GM21529 (cell line): ENCODE results near the gene PTCD1.
"Not testable (repeated sequence)": the region's sequence is repeated elsewhere in the genome, so short reads cannot be mapped to it uniquely, and the experiment has no call there.

Experiments
- ATAC-seq: cut with Tn5 transposase; IDR thresholded peaks from one replicate; pipeline ENCODE4 v1.9.1; 2021; ENCODE audit not compliant: unreplicated experiment

Gene PTCD1

GRCh38 chr7:99452541-99452940 lies 13.9 kb upstream of the PTCD1 start:
- no peak for ATAC-seq

GRCh38 chr7:99451936-99452335 lies 13.3 kb upstream of the PTCD1 start:
- ATAC-seq: no peak

DNA sequence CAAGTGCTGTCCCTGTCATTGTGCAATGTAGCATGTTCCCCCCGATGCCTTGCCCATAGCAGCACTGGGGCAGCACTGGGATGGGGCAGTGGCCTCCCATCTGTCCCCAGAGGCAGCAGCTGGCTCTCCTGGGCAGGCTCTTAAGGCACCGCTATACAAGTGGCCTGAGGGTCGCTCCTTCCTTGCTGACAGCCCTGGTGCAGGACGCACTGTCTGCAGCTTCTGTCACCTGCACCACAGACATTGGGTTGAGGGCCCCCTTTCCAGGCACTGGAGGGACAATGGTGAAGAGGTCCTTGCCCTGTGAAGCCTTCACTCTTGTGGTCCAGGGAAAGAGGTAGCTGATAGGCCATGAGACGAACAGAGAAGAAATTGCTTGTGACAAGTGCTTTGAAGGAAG lies 10.7 kb upstream of the PTCD1 start:
- no peak for ATAC-seq

GRCh38 chr7:99448855-99449254 lies 10.3 kb upstream of the PTCD1 start:
- ATAC-seq: no peak

GRCh38 chr7:99447943-99448342 lies 9.3 kb upstream of the PTCD1 start:
- no peak for ATAC-seq

DNA sequence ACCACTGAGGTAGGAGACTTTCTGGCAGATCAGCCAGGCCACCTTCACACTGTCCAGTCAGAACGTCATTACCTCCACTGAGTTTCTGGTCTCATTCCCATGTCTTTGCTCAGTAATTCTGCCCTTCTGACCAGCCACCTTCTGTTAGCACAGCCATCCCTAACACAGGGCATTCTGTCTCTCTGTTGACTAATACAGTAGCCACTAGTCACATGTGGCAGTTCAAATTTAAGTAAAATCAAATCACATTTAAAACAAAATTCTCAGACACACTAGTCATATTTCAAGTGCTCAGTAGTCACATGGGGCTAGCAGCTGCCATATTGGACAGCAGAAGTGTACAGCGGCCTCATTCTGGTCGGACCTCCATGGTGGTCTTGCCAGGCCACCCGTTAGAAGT lies 7.5 kb upstream of the PTCD1 start:
- ATAC-seq: no peak

- no peak for ATAC-seq
Measured at GRCh38 chr7:99440195-99440594, 1.6 kb upstream of the PTCD1 start.

- no peak for ATAC-seq
Measured at GRCh38 chr7:99437946-99438572, 539 bp downstream of the PTCD1 start.

DNA sequence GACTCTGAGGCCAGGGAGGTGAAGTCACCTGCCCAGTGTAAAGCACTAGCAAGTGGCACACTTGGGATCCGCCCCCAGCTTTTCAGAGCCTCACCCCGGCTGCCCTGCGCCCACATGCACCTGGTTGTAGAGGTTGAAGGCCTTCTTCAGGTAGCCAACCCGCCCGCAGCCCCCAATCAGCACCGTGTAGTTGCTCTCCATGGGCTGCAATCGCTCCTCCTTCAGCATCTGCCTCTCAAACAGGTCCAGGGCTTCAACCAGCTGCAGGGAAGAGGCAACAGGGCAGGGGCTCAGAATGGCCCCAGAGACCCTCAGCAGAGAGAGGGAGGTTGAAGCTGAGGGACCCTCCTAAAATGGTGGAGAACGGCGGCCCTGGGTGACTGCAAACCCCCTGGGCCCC lies 5.4 kb downstream of the PTCD1 start:
- no peak for ATAC-seq

DNA sequence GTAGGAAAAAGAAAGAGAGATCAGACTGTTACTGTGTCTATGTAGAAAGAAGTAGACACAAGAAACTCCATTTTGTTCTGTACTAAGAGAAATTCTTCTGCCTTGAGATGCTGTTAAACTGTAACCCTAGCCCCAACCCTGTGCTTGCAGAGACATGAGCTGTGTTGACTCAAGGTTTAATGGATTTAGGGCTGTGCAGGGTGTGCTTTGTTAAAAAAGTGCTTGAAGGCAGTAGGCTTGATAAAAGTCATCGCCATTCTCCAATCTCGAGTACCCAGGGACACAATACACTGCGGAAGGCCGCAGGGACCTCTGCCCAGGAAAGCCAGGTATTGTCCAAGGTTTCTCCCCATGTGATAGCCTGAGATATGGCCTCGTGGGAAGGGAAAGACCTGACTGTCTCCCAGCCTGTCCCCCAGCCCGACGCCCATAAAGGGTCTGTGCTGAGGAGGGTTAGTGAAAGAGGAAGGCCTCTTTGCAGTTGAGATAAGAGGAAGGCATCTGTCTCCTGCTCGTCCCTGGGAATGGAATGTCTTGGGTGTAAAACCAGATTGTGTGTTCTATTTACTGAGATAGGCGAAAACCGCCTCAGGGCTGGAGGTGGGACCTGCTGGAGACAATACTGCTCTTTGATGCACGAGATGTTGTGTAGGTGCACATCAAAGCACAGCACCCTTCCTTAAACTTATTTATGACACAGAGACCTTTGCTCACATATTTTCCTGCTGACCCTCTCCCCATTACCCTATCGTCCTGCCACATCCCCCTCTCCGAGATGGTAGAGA lies 6.7 kb downstream of the PTCD1 start:
- not testable (repeated sequence) for ATAC-seq

- ATAC-seq: no peak
Measured at GRCh38 chr7:99429756-99430155, 8.8 kb downstream of the PTCD1 start.

GRCh38 chr7:99428972-99429566 lies 9.5 kb downstream of the PTCD1 start:
- ATAC-seq: no peak

DNA sequence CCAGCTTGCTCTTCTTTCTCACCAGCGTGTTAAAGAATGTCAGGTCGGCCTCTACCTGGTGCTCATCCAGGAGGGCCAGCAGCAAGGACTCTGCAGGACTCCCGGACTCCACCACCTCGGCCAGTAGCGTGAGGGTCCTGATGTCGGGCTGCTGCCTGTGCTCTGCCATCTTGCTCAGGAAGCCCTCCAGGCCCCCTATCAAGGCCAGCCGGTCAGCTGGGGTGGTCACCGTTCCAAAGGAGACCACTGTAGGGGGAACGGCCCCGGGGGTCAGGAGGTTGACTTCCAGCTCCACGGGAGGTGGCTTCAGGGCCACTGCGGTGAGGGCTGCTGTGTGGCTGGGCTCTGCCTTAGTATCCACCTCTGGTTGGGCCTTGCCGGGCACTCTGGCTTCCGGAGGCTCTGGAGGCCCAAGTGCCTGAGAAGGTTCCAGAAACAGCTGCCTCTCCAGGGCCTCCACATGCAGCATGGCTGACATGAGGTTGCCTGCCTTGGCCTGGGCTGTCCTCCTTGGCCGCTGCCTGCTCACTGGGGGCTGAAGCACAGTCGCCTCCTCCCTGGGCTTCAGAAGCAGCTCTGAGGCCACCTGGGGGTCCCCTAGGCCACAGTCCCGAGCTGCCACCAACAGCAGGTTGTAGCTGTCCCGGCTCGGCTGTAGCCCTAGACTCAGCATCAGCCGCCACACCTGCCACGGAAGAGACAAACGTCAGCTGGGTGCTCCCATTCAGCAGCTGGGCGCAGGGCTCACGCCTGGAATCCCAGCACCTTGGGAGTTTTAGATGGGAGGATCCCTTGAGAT lies 13.5 kb downstream of the PTCD1 start:
- ATAC-seq: no peak

DNA sequence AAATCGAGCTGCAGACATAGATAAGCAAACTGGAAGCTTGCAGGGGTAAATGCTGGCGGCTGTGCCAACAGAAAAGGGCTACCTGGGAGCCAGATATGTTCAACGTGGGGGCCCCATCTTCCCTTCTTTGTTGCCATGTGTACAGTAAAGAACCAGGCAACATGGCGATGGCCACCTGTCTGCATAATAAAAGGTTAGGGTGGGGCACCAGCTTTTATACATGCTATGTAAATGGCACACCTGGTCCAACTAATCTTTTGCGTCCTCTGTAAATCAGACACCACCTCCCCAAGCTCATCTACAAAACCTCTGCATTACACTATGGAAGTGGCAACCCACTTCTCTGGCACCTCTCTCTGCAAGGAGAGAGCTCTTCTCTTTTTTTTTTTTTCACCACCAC lies 16.0 kb downstream of the PTCD1 start:
- ATAC-seq: no peak

DNA sequence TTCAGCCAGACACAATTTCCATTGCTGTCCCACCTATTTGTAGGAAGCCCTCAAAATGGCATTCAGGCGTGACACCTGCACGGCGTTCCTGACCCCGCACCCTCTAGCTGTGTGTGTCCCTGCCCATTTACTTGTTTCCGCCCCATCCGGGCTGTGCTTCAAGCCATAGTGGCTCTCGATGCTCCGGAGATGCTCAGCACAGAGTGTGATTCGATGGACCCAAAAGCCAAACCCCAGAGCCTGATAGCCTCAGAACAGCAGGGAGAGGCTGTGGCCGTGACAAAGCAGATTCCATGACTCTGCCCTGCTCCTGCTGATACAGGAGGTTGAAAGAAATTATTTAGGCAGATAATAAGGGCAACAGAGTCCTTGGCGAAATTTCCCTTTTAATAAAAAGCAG lies 16.4 kb downstream of the PTCD1 start:
- no peak for ATAC-seq

- no peak for ATAC-seq
Measured at GRCh38 chr7:99420986-99421385, 17.6 kb downstream of the PTCD1 start.

- no peak for ATAC-seq
Measured at GRCh38 chr7:99420213-99420612, 18.4 kb downstream of the PTCD1 start.

DNA sequence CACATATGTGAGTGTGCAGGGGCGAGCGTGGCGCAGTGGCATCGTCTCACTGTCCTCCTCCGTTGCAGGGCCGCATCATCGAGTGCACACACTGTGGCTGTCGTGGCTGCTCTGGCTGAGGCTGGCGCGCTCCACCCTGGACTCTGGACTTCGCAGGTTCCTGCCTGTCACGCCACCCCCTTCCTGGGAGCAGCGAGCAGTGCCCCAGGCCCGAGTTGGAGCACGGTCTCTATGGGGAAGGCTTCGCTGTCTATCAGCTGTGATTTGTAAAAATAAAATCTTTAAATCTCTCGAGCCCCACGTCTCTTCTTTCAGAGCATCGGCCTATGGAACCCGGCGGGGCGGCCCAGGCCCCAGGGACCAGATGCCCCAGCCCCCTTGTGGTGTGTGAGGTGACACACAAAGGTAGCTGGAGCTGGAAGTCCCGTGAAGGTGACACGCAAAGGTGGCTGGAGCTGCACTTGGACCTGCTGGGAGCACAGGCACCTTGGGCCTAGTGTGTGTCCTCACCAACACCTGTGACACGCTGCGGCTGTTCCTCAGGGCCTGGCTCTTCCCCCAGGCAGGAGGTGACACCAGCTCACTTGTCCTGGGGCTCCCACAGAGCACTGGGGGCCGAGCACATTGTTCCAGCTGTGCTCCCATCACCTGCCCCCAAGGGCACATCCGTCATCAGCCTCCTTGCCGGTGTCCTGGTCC lies 19.1 kb downstream of the PTCD1 start:
- no peak for ATAC-seq

DNA sequence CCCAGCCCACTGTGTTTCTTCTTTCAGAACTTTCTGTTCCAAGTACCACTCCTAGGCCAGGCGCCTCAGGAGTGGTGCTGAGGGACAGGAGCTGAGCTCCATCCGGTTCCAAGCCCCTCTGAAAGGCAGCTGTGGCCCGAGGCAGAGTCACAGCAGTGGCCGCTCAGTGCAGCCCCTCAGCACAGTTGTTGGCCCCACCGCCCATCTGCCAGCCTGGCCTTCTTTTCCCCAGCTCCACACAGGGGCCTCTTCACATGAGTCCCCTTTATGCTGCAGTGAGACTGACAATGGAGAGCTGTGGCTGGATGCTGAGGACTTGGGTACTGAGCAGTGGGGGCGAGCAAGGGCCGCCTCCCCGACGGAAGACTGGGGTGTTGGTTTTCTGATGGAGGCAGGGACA lies 20.3 kb downstream of the PTCD1 start:
- ATAC-seq: no peak

- not testable (repeated sequence) for ATAC-seq
Measured at GRCh38 chr7:99415513-99416127, 23.0 kb downstream of the PTCD1 start.

GRCh38 chr7:99410635-99411034 lies 28.0 kb downstream of the PTCD1 start:
- no peak for ATAC-seq
